Pancreas (tissue), 10 donors: ENCODE measurements around the gene KSR2. TPM values are rescaled to one million over a fixed set of nuclear protein-coding genes. Genes with fewer than 3 reads are reported as not detected.

Experiments
- ATAC-seq, 4 donors: fragments of 200-7000 bp; cut with Tn5 transposase; one replicate each; pipeline versions ENCODE4 v1.8.0 to v1.9.1; 2020; ENCODE audit warnings: mild to moderate bottlenecking in 4 of 4, moderate library complexity in 4 of 4
- DNase-seq, 6 donors: peaks; one replicate each; pipeline ENCODE4 v3.0.0-alpha.2; 2020
- FAIRE-seq: peaks from 2 replicates; lab custom pipeline; 2012; peaks lifted over from hg19 to GRCh38; lab: Jason Lieb, UNC
- H3K27ac ChIP-seq, 4 donors: fragments of 200-600 bp; sonication (generic); 1 replicate in 3 of 4; 2 replicates in 1 of 4; pipeline versions ENCODE4 v1.5.0 to v1.8.0; 2020
- H3K27me3 ChIP-seq, 4 donors: fragments of 200-600 bp; one replicate each; pipeline ENCODE4 v1.8.0; 2021
- H3K36me3 ChIP-seq, 3 donors: fragments of 200-600 bp; sonication (generic) in 1 of 3; one replicate each; pipeline versions ENCODE4 v1.5.0 to v1.8.0; 2020 to 2021
- H3K4me1 ChIP-seq, 3 donors: fragments of 200-600 bp; one replicate each; pipeline ENCODE4 v1.8.0; 2021
- H3K4me3 ChIP-seq, 4 donors: fragments of 200-600 bp; sonication (generic) in 2 of 4; one replicate each; pipeline versions ENCODE4 v1.5.0 to v1.8.0; 2020 to 2021
- H3K9me3 ChIP-seq, 4 donors: fragments of 200-600 bp; one replicate each; pipeline ENCODE4 v1.8.0; 2021
- WGBS, 2 donors: extraction: QIAGEN DNeasy Blood & Tissue Kit; methylation state at CpG; one replicate each; pipeline ENCODE4 v1.1.7; 2013; 5-methylcytosine and 5-hydroxymethylcytosine counted together
- intact Hi-C, 3 donors: fragments of 100-400 bp; cut with DNase I; formaldehyde crosslinking; loops; one replicate each; pipeline versions ENCODE4 v1.11.1 to v1.14.2; 2022
- polyA plus RNA-seq, 2 donors: library from polyadenylated mRNA; stranded (reverse); fragments of 200-250 nt; gene quantifications; one replicate each; pipeline ENCODE4 v1.2.3, GENCODE V29; 2013
- total RNA-seq, 6 donors: library from RNA; stranded (reverse); fragmentation: NEBNext Ultra II Directional in 4 of 6; extraction: Animal tissue kit (Norgen Biotek cat#: 25700) in 4 of 6; gene quantifications; one replicate each; pipeline versions ENCODE4 v1.2.1 to v1.2.4, GENCODE V29; 2021 to 2023
- TF ChIP-seq, protein P1 (sequence below), 4 donors: fragments of 200-600 bp; sonication (generic) in 3 of 4; IDR thresholded peaks; one replicate each; pipeline versions ENCODE4 v1.5.0 to v1.8.0; 2021; ENCODE audit warnings: antibody characterized with exemption in 4 of 4
- donor health status: healthy with polysubstance abuse.
- donor health status: DM: no; HTN: no; CAD: no; lungs with moderate emphysema.
- donor health status: DM: no; HTN: no; CAD: no.
- donor health status: control.
- donor health status: control.
- donor health status: Bipolar disorder and iron deficiency.
- donor health status: DM: yes; HTN: yes; CAD: no.
- donor health status: DM: no; HTN: no; CAD: no.
- donor health status: DM: no; HTN: no; CAD: no.
- donor health status: DM: yes; HTN: yes; CAD: no.

The KSR2 gene
- total and polyA plus RNA-seq, 8 donors, result 0.68 to 1.8 (median 1.3) TPM

DNA sequence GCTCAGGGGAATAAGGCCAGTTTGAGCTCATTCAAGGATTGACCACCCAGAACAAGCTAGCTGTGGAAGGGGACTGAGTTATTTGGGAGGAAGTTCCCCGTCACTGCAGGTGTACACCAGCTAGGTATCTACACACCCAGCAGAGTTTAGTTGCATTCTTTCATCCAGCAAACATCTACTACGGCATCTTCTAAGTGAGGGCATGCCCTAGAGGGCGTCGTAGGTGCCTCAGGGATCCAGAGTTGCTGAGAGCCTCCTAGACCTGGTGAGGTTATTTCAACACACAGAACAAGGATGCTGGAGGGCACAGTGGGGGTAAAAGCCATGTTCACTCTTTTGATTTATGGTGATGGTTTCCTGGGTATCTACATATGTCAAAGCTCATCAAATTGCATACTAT, 149.6 kb downstream of the KSR2 start:
- ATAC-seq, result no peak
- TF ChIP-seq, protein P1, sequence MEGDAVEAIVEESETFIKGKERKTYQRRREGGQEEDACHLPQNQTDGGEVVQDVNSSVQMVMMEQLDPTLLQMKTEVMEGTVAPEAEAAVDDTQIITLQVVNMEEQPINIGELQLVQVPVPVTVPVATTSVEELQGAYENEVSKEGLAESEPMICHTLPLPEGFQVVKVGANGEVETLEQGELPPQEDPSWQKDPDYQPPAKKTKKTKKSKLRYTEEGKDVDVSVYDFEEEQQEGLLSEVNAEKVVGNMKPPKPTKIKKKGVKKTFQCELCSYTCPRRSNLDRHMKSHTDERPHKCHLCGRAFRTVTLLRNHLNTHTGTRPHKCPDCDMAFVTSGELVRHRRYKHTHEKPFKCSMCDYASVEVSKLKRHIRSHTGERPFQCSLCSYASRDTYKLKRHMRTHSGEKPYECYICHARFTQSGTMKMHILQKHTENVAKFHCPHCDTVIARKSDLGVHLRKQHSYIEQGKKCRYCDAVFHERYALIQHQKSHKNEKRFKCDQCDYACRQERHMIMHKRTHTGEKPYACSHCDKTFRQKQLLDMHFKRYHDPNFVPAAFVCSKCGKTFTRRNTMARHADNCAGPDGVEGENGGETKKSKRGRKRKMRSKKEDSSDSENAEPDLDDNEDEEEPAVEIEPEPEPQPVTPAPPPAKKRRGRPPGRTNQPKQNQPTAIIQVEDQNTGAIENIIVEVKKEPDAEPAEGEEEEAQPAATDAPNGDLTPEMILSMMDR (IDR thresholded peaks at IDR 0.05), result no peak
- H3K4me3 ChIP-seq, result no peak overlapping the region
- no peaks in the 10 kb centered on the region for H3K36me3 ChIP-seq
- WGBS, 2 donors, result 47 to 58% methylated on average over 4 of the region's 4 CpGs
- no peaks in the 10 kb centered on the region for H3K9me3 ChIP-seq
- no peak overlapping the region for H3K27ac ChIP-seq
- intact Hi-C loops, result no loop called here
- FAIRE-seq, result no peak
- H3K4me1 ChIP-seq, result no peaks in the 10 kb centered on the region
- no peak for DNase-seq
- no peaks in the 10 kb centered on the region for H3K27me3 ChIP-seq

DNA sequence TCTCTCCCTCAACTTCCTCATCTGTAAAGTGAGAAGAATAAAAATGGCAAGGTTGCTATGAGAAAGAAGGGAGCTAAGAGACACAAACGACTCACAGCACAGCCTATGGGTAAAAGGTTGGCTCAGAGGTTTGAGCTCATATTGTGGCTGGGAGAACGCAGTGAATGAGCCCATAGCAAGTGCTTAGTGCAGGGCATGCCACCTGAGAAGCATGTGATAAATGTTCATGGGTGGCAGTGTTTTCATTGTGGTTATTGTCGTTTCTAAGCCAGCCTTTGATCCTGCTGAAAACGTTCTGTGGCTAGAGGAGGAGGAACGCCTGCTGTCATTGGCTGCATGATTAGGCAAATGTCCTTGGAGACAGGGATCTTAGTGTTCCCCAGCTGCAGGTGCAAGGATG, 150.4 kb downstream of the KSR2 start:
- TF ChIP-seq, protein P1 (IDR thresholded peaks at IDR 0.05), result no peak
- Histone ChIP-seq H3K27ac (no peak overlapping the region), H3K4me3 (no peak overlapping the region), H3K27me3 (no peaks in the 10 kb centered on the region), H3K9me3 (no peaks in the 10 kb centered on the region), H3K4me1 (no peaks in the 10 kb centered on the region), H3K36me3 (no peaks in the 10 kb centered on the region)
- intact Hi-C loops, result no loop called here
- WGBS, 2 donors, result 54 to 65% methylated on average over 5 of the region's 5 CpGs
- DNase-seq, result no peak
- no peak for FAIRE-seq
- ATAC-seq, result no peak

DNA sequence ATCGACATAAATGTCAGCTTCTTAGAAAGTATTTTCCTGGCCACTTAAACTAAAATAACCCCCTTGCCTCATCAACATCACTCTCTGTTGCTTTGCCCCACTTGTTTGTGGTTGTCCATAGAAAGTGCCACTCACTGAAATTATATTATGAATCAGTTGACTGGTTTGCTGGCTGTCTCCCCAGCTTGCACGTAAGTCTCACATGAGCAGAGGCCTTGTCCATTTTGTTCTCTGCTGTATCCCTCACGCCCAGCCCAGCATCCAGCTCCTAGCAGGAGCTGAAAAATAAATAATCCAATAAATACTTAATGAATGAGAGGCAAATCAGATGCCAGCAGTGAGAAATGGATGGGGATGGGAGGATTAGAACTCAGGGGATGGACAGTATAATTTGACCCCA, 159.3 kb downstream of the KSR2 start:
- no peaks in the 10 kb centered on the region for H3K36me3 ChIP-seq
- no peaks in the 10 kb centered on the region for H3K27me3 ChIP-seq
- no peaks in the 10 kb centered on the region for H3K9me3 ChIP-seq
- ATAC-seq, result no peak
- no peaks in the 10 kb centered on the region for H3K4me1 ChIP-seq
- TF ChIP-seq, protein P1 (IDR thresholded peaks at IDR 0.05), result no peak
- FAIRE-seq, result no peak
- intact Hi-C loops, result no loop called here
- 81 to 90% methylated on average over 3 of the region's 3 CpGs for WGBS, 2 donors
- H3K4me3 ChIP-seq, result no peak overlapping the region
- no peak for DNase-seq
- H3K27ac ChIP-seq, result no peak overlapping the region

DNA sequence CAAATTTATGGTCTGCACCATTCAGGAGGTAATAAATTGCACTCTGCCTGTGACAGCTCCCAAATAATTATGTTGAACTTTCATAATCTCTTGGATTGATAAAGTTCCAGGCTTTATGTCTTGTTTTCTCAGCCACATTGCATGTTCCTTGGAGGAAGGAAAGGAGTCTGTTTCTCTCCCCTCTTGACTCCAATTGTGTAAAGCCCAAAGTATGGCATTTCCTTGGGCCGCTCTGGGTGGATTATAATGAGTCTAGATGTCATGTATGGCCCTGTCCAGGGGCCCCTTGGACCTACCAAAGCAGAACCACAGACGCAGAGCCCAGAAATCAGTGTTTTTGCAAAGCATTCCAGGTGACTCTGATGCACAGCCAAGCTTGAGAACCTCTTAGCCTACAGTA, 160.8 kb downstream of the KSR2 start:
- 51 to 56% methylated on average over 2 of the region's 2 CpGs for WGBS, 2 donors
- TF ChIP-seq, protein P1 (IDR thresholded peaks at IDR 0.05), result no peak
- Histone ChIP-seq H3K4me3 (no peak overlapping the region), H3K27ac (no peak overlapping the region), H3K4me1 (no peaks in the 10 kb centered on the region), H3K27me3 (no peaks in the 10 kb centered on the region), H3K9me3 (no peaks in the 10 kb centered on the region), H3K36me3 (no peaks in the 10 kb centered on the region)
- FAIRE-seq (no peak), ATAC-seq (no peak), DNase-seq (no peak)
- intact Hi-C loops, result no loop called here

GRCh38 chr12:117807355-117807754, 161.4 kb downstream of the KSR2 start:
- TF ChIP-seq, protein P1 (IDR thresholded peaks at IDR 0.05), result no peak
- WGBS, 2 donors, result 93 to 98% methylated on average over 2 of the region's 2 CpGs
- intact Hi-C loops, result no loop called here
- H3K36me3 ChIP-seq, result no peaks in the 10 kb centered on the region
- H3K27me3 ChIP-seq, result no peaks in the 10 kb centered on the region
- FAIRE-seq (no peak), DNase-seq (no peak), ATAC-seq (no peak)
- H3K9me3 ChIP-seq, result no peaks in the 10 kb centered on the region
- H3K27ac ChIP-seq, result no peak overlapping the region
- no peaks in the 10 kb centered on the region for H3K4me1 ChIP-seq
- H3K4me3 ChIP-seq, result no peak overlapping the region
